K562 (cell line): ENCODE data around the gene CNKSR2.

Experiments
- MYC ChIP-seq, 2 experiments: fragments of 250-450 bp in 1 of 2; sonication (Bioruptor Pico) in 1 of 2; IDR thresholded peaks; 2 replicates each; pipeline versions ENCODE4 v1.5.1 to v1.6.1; 2012 to 2021; ENCODE audit warnings: low read depth in 2 of 2, borderline replicate concordance in 1 of 2, improper control_type of control experiment in 1 of 2, low read length in 1 of 2, mild to moderate bottlenecking in 1 of 2, moderate library complexity in 1 of 2
- PHTF2 ChIP-seq: fragments of 250-450 bp; sonication (Bioruptor Pico); IDR thresholded peaks from 2 replicates; pipeline ENCODE4 v1.5.0; 2021; ENCODE audit warnings: mild to moderate bottlenecking
- POLR2AphosphoS2 ChIP-seq: IDR thresholded peaks from 2 replicates; pipeline ENCODE4 v1.6.1; 2012; ENCODE audit warnings: low read length, improper control_type of control experiment
- RAD21 ChIP-seq, 2 experiments: fragments of 250-450 bp in 1 of 2; fragments of 450-650 bp in 1 of 2; sonication (Bioruptor Pico) in 1 of 2; formaldehyde crosslinking in 1 of 2; IDR thresholded peaks in 1 of 2; conservative IDR thresholded peaks in 1 of 2; 2 replicates each; pipeline versions ENCODE4 v1.4.0 to v1.8.0; 2020 to 2022; ENCODE audit warnings: mild to moderate bottlenecking in 2 of 2, moderate library complexity in 1 of 2
- RBM39 ChIP-seq: fragments of 200-400 bp; formaldehyde crosslinking; optimal IDR thresholded peaks from 2 replicates; pipeline ENCODE3; 2018; ENCODE audit warnings: low read depth, low read length
- ZNF212 ChIP-seq: fragments of 450-650 bp; formaldehyde crosslinking; IDR thresholded peaks from 2 replicates; pipeline ENCODE4 v1.4.0; 2020; ENCODE audit warnings: mild to moderate bottlenecking
- TF ChIP-seq, protein P1 (sequence below), 3 experiments: IDR thresholded peaks in 2 of 3; conservative IDR thresholded peaks in 1 of 3; 2 replicates each; pipeline ENCODE4 v1.5.1; 2011 to 2012; ENCODE audit warnings: low read length in 3 of 3, mild to moderate bottlenecking in 3 of 3, control low read depth in 2 of 3, improper control_type of control experiment in 1 of 3, inconsistent platforms in 1 of 3, low read depth in 1 of 3, mixed read lengths in 1 of 3, moderate library complexity in 1 of 3; ENCODE audit not compliant: insufficient read depth in 2 of 3

DNA sequence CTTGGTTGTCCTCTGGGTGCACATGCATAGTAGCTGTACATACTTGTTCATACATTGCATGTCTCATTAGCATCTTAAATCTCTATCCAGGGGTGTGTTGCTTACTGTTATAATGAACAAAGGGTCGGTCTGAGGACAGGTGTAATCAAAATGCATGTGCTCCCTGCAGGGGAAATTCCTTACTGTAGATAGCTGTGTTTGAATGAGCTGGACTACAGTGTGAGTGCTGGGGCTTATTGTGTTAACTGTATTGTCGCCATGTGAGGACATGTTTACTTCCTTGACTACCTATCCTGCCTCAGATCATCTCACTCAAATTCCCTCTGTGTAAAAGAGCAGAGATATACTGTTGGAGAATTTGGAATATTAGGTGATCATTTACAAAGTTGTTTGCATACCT lies 185.2 kb downstream of the CNKSR2 start:
- TF ChIP-seq, protein P1, sequence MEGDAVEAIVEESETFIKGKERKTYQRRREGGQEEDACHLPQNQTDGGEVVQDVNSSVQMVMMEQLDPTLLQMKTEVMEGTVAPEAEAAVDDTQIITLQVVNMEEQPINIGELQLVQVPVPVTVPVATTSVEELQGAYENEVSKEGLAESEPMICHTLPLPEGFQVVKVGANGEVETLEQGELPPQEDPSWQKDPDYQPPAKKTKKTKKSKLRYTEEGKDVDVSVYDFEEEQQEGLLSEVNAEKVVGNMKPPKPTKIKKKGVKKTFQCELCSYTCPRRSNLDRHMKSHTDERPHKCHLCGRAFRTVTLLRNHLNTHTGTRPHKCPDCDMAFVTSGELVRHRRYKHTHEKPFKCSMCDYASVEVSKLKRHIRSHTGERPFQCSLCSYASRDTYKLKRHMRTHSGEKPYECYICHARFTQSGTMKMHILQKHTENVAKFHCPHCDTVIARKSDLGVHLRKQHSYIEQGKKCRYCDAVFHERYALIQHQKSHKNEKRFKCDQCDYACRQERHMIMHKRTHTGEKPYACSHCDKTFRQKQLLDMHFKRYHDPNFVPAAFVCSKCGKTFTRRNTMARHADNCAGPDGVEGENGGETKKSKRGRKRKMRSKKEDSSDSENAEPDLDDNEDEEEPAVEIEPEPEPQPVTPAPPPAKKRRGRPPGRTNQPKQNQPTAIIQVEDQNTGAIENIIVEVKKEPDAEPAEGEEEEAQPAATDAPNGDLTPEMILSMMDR (IDR thresholded peaks at IDR 0.05 in 2 of 3, conservative IDR thresholded peaks at IDR 0.05 in 1 of 3; ENCODE audit: insufficient read depth in 2 of 3, low read depth in 1 of 3, low read length in 3 of 3), result no peak
- TF ChIP-seq ZNF212, result no peak
- TF ChIP-seq POLR2AphosphoS2, result no peak
- TF ChIP-seq RAD21 (CRISPR knock-in tag; conservative IDR thresholded peaks at IDR 0.05 in 1 of 2, IDR thresholded peaks at IDR 0.05 in 1 of 2), result no peak
- TF ChIP-seq RBM39, result no peak
- TF ChIP-seq MYC (IDR thresholded peaks at IDR 0.05; ENCODE audit: low read depth, low read length), result no peak
- no peak for TF ChIP-seq MYC (CRISPR knock-in tag; IDR thresholded peaks at IDR 0.05; ENCODE audit: borderline replicate concordance, low read depth)
- no peak for TF ChIP-seq PHTF2 (CRISPR knock-in tag)
